Ascending aorta (tissue), 2 donors: ENCODE results near the gene RPP14. TPM values are rescaled to one million over a fixed set of nuclear protein-coding genes. Genes with fewer than 3 reads are reported as not detected.
A peak's percentile ranks its signal among the peaks of the same experiment; 100 is the strongest.

Experiments used
- DNase-seq, 2 donors: peaks; one replicate each; pipeline ENCODE4 v3.0.0-alpha.2; 2019; ENCODE audit warnings: low spot score in 2 of 2
- H3K27ac ChIP-seq, 2 donors: fragments of 200-600 bp; sonication (generic); one replicate each; pipeline ENCODE4 v1.5.1; 2016 to 2017; ENCODE audit warnings: mild to moderate bottlenecking in 1 of 2
- H3K27me3 ChIP-seq: fragments of 200-600 bp; sonication (generic); one replicate; pipeline ENCODE4 v1.5.1; 2017
- H3K36me3 ChIP-seq, 2 donors: fragments of 200-600 bp; sonication (generic); one replicate each; pipeline ENCODE4 v1.5.1; 2016
- H3K4me1 ChIP-seq, 2 donors: fragments of 200-600 bp; sonication (generic); one replicate each; pipeline ENCODE4 v1.5.1; 2016 to 2017; ENCODE audit warnings: mild to moderate bottlenecking in 1 of 2
- H3K4me3 ChIP-seq, 2 donors: fragments of 200-600 bp; sonication (generic); one replicate each; pipeline ENCODE4 v1.5.1; 2016 to 2017; ENCODE audit warnings: mild to moderate bottlenecking in 1 of 2
- H3K9me3 ChIP-seq, 2 donors: fragments of 200-600 bp; sonication (generic); one replicate each; pipeline ENCODE4 v1.5.1; 2016
- intact Hi-C: fragments of 100-400 bp; cut with DNase I; formaldehyde crosslinking; loops from one replicate; pipeline ENCODE4 v1.15.1; 2023
- total RNA-seq: library from RNA; depleted of rRNA; stranded (reverse); fragments of >200 nt; gene quantifications from one replicate; pipeline ENCODE4 v1.1.0, GENCODE V29; 2016
- TF ChIP-seq, protein P1 (sequence below), 3 experiments: fragments of 200-600 bp in 2 of 3; fragments of 450-650 bp in 1 of 3; sonication (generic) in 2 of 3; IDR thresholded peaks; one replicate each; pipeline ENCODE4 v1.5.1; 2016 to 2019; ENCODE audit warnings: antibody characterized with exemption in 3 of 3, mild to moderate bottlenecking in 1 of 3, moderate library complexity in 1 of 3

The RPP14 gene
- total RNA-seq, 1 donor from 2014 or later, result 32.5 TPM

DNA sequence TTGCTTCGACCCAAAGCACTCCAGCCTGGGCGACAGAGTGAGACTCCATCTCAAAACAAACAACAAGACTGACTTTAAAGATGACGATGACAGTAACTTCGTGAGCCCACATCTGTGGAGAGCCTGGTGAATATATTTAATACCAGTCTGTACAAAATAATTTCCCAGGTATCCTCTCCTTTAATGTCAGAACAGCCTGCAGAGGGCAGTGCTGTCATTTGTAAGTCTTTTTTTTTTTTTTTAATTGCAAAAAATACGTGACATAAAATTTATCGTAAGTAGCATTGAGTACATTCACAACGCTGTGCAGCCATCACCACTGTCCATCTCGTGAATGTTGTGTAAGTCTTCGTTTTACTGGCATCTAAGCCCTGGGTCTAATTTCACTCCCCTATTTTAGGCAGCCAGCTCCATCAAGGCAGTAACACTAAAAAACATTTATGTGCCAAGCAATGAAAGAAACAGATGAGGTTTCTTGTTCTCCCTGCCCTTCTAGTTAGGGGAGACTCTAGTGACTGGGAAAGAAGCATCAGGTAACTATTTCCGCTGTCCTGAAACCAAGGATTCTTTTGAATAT is 1.7 kb downstream of the RPP14 start:
- TF ChIP-seq, protein P1, sequence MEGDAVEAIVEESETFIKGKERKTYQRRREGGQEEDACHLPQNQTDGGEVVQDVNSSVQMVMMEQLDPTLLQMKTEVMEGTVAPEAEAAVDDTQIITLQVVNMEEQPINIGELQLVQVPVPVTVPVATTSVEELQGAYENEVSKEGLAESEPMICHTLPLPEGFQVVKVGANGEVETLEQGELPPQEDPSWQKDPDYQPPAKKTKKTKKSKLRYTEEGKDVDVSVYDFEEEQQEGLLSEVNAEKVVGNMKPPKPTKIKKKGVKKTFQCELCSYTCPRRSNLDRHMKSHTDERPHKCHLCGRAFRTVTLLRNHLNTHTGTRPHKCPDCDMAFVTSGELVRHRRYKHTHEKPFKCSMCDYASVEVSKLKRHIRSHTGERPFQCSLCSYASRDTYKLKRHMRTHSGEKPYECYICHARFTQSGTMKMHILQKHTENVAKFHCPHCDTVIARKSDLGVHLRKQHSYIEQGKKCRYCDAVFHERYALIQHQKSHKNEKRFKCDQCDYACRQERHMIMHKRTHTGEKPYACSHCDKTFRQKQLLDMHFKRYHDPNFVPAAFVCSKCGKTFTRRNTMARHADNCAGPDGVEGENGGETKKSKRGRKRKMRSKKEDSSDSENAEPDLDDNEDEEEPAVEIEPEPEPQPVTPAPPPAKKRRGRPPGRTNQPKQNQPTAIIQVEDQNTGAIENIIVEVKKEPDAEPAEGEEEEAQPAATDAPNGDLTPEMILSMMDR (IDR thresholded peaks at IDR 0.05), result peak; percentile 14 to 43 (median 38)
- Histone ChIP-seq H3K27ac (peak overlapping the region in 1 of 2 donors; percentile 96), H3K27me3 (no peaks in the 10 kb centered on the region), H3K4me3 (peak overlapping the region; percentile 77 to 86), H3K4me1 (peaks cover 7 to 21% of the 10 kb centered on the region in 2 donors), H3K36me3 (peaks cover 22 to 27% of the 10 kb centered on the region in 2 donors), H3K9me3 (no peaks in the 10 kb centered on the region)
- intact Hi-C loops, result loop anchor here (10.0 kb wide), 2 partner anchors 423 to 613 kb away; partner anchors contain the start of gene DENND6A
- no peak for DNase-seq

DNA sequence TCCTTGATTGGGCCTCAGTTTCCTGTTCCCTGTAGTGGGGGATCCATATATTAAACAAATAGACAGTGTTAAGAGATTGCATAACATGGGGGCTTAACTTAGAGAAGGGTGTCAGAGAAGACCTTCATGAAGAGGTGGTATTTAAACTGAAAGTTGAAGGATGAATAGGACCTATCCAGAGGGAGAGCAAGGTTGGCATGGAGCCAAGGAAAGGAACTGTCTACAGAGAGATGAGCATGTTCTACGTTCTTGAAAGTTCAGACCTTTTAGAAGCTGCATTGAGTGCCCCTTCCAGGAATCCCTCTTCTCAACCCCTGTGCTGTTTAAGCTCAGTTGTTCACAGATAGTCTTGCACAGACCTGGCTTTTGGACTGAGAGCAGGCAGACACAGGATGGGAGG is 2.7 kb downstream of the RPP14 start:
- peak overlapping the region in 1 of 2 donors; percentile 86 for H3K4me3 ChIP-seq
- peaks cover 7 to 21% of the 10 kb centered on the region in 2 donors for H3K4me1 ChIP-seq
- TF ChIP-seq, protein P1 (IDR thresholded peaks at IDR 0.05), result no peak
- no peaks in the 10 kb centered on the region for H3K27me3 ChIP-seq
- H3K27ac ChIP-seq, result no peak overlapping the region
- H3K36me3 ChIP-seq, result peaks cover 26 to 37% of the 10 kb centered on the region in 2 donors
- no peak for DNase-seq
- intact Hi-C loops, result loop anchor here (10.0 kb wide), 2 partner anchors 424 to 614 kb away; partner anchors contain the start of gene DENND6A
- H3K9me3 ChIP-seq, result no peaks in the 10 kb centered on the region

DNA sequence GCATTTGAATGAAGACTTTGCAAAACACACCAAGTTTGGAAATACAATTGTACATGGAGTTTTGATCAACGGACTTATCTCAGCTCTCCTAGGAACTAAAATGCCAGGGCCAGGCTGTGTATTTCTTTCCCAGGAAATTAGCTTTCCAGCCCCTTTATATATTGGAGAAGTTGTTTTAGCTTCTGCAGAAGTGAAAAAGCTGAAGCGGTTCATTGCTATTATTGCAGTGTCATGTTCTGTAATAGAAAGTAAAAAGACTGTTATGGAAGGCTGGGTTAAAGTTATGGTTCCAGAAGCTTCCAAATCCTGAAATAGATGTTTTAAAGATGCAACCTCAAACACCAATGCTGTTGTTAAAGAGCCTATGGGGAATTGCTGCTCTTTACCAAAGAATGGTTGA is 11.8 kb downstream of the RPP14 start:
- Histone ChIP-seq H3K9me3 (no peaks in the 10 kb centered on the region), H3K27ac (no peak overlapping the region), H3K36me3 (peaks cover 44 to 63% of the 10 kb centered on the region in 2 donors), H3K27me3 (no peaks in the 10 kb centered on the region), H3K4me3 (no peak overlapping the region), H3K4me1 (no peaks in the 10 kb centered on the region)
- intact Hi-C loops, result no loop called here
- TF ChIP-seq, protein P1 (IDR thresholded peaks at IDR 0.05), result no peak
- DNase-seq, result no peak

DNA sequence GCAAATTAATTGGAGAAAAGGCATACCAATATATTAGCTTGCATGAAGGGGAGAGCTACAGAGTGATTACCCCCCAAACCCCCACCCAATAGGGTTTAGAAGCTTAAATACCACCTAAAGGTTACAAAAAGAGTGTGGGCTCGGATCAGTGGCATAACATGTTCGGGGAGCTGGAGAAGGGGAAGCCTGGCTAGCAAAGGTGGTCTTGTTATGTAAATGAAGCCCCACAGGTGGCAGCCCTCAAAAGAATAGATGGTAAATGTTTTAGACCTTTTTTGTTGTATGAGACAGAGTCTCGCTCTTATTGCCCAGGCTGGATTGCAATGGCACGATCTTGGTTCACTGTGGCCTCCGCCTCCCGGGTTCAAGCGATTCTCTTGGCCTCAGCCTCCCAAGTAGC is 15.7 kb downstream of the RPP14 start:
- no peak for DNase-seq
- TF ChIP-seq, protein P1 (IDR thresholded peaks at IDR 0.05), result no peak
- Histone ChIP-seq H3K27ac (no peak overlapping the region), H3K4me1 (peaks cover 0 to 2% of the 10 kb centered on the region in 2 donors), H3K27me3 (no peaks in the 10 kb centered on the region), H3K9me3 (no peaks in the 10 kb centered on the region), H3K36me3 (peaks cover 18 to 23% of the 10 kb centered on the region in 2 donors), H3K4me3 (no peak overlapping the region)
- intact Hi-C loops, result loop anchor here (2.0 to 5.0 kb wide), 2 partner anchors 93 to 211 kb away; no protein-coding TSS in a partner anchor

DNA sequence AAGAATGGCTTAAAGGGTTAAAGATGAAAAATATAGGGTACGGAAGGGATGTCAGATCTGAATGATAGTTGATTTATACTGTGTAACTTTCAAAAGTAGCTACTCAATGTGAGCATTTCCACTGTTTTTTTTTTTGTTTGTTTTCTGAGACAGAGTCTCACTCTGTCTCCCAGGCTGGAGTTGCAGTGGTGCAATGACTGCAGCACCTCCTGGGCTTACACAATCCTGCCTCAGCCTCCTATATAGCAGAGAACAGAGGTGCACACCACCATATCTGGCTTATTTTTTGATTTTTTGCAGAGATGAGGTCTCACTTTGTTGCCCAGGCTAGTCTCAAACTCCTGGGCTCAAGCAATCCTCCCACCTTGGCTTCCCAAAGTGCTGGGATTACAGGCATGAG is 16.7 kb downstream of the RPP14 start:
- no peaks in the 10 kb centered on the region for H3K9me3 ChIP-seq
- no peak overlapping the region for H3K4me3 ChIP-seq
- intact Hi-C loops, result loop anchor here (2.0 to 5.0 kb wide), 2 partner anchors 92 to 210 kb away; no protein-coding TSS in a partner anchor
- H3K27me3 ChIP-seq, result no peaks in the 10 kb centered on the region
- DNase-seq, result no peak
- TF ChIP-seq, protein P1 (IDR thresholded peaks at IDR 0.05), result no peak
- peaks cover 0 to 2% of the 10 kb centered on the region in 2 donors for H3K4me1 ChIP-seq
- H3K36me3 ChIP-seq, result peaks cover 10 to 13% of the 10 kb centered on the region in 2 donors
- no peak overlapping the region for H3K27ac ChIP-seq
